HG03025 (cell line): ENCODE data around the gene DARS1.
"Not testable (repeated sequence)": the region's sequence is repeated elsewhere in the genome, so short reads cannot be mapped to it uniquely, and the experiment has no call there.

Experiments used
- ATAC-seq: cut with Tn5 transposase; IDR thresholded peaks from one replicate; pipeline ENCODE4 v1.9.1; 2021; ENCODE audit warnings: mild to moderate bottlenecking, moderate library complexity; ENCODE audit not compliant: unreplicated experiment, low FRiP score

The DARS1 gene

DNA sequence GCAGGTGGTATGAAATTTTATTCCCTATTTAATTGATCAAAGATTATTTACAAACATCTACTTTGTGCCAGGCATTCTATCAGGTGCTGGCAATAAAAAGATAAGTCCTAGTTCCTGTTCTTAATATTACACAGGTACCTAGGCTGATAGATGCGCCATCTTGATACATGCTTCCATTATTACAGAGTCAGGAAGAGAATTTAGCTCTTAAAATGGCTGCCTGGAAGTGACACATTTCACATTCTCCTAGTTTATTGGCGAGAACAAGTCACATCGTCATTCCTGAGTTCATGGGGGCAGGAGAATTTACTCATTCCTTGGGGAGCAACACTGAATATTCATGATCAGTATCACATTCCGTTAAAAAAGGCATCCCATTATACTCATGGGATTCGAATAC, 1.1 kb upstream of the DARS1 start:
- no peak for ATAC-seq

DNA sequence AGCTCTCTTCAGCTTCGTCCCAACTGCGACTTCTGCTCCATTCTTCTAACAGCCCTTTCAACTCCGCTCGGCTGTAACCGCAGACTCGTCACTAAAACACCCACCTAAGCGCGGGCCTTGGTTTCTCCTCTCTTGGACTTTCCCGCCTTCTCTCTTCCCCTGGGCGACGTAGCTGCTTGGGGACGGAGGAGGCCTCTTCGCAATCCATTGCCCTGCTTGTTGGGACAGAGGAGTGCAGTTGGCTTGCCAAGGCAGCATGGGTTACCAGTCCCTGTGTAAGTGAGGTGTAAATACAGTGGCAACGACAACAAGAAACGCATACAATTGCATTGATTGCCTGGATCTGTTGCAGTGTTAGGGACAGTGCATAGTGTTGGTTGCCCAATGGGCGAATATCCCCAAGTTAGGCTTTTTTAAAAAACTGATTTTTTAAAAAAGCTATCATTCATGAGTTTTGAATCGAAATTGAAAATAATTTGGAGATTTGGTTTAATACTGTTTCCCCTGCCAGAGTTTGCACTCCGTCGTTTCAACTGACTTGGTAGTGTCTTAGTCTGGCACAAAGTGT, 484 bp upstream of the DARS1 start:
- peak; percentile 55 for ATAC-seq

DNA sequence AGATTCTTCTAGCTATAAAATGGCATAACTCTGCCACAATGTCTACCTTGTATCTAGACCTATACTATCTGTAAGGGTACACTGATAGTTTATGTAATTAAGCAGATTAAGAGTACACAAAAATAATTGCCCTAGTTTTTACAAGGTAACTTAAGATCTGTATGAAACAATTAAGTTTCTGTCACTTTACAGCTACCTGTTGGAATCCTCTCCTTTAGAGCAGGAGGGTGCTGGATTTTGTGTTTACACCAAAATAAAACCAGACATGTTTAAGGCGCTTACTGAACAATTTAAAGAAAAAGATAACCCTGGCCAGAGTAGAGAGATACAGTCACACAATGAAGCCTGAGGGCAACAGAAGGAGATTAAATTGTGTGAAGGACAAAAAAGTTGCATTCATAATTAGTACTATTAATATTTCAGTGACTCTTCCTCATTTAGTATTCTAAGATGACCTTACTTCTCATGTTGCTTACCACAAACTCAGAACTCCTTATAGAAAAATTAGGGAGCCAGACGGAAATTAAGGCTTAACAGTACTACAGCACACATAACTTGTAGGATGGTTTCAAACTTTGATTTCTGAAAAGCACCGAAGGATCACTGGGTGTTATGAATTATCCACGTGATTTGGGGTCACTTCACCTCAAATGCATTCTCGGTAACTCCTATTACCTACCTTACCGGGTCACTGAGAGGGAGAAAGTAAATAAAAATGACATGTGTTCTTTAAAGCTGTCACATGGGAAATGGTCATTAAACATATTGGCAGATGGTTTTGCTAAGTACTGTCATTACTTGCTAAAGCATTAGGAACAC, 1.0 kb downstream of the DARS1 start:
- ATAC-seq: peak; percentile 11

DNA sequence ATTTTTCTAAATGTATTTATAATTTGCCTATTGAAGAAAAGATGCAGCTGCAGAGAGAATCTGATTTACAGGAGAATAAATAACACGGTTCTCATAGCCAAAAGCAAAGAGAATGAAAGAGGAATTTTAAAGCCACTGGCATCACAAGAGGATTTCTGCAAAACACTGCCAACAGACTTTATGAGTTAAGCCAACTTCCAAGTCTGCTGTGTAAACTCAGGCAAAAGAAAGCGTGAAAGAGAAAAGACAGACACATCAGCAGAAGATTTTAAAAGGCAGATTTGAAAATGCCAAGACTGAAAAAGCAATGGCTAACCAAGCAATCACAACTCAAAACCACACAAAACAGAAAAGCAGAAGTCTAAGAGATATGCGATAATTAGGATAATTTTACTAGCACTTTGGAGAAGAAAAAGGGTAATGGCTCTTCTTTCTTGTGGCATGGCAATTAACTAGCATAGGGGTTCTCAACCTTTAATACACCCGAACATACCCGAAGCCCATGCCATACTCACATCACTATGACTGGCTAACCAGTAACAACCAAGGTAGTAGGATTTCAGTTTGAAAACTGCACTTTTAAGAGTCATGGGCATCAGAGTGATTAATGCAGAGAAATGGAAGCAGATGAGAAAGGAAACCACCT, 4.9 kb downstream of the DARS1 start:
- no peak for ATAC-seq

DNA sequence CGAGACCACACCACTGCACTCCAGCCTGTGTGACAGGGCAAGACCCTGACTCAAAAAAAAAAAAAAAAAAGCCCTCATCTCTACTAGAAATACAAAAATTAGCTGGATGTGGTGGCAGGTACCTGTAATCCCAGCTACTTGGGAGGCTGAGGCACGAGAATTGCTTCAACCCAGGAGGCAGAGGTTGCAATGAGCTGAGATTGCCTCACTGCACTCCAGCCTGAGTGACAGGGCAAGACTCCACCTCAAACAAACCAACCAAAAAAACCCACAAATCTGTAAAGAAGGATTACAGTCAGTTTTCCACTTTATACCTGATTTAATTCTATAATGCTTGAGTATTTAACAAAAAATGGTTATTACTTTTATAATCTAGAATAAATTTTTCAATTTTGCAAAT, 9.7 kb downstream of the DARS1 start:
- no peak for ATAC-seq

DNA sequence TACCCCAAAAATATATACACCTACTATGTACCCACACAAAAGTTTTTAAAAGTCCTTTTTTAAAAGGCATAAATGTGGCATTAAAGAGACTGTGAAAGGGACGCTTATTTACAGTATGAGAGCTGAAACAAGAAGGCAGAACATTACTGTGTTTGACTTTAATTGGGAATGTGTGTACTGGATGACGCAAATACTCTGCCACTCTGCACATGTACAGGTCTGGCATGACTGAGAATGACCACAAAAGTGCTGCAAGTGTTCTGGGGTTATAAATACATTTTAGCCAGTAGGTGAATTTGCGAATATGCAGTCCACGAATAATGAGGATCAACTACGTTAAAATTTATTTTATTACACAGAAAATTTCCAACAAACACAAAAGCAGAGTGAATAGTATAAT, 11.4 kb downstream of the DARS1 start:
- no peak for ATAC-seq

DNA sequence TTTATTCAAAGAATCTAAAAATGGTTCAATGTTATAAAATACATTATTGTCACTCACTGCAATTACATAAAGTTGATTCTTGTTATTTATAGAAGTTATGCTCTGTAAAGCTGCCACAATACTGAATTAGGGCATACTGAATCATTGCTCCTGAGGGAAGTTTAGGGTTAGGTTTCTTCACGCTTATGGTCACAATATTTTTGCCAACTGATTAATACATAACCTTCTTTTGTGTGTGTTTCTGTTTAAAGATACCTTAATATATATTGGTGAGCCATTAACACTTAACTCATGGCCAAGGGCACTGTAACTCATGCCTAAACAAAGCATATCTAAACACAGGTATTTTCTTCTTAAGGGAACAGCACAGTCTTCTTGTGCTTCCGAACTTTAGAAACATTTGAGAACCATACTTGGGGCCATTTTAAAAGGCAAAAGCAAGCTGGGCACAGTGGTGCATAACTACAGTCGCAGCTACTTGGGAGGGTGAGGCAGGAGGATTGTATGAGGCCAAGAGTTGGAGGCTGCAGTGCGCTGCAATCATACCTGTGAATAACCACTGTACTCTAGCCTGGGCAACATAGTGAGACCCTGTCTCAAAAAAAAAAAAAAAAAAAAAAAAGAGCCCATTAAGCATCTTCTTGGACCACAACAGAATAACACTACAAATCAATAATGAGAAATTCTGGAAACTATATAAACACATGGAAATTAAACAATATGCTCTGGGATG, 15.6 kb downstream of the DARS1 start:
- no peak for ATAC-seq

DNA sequence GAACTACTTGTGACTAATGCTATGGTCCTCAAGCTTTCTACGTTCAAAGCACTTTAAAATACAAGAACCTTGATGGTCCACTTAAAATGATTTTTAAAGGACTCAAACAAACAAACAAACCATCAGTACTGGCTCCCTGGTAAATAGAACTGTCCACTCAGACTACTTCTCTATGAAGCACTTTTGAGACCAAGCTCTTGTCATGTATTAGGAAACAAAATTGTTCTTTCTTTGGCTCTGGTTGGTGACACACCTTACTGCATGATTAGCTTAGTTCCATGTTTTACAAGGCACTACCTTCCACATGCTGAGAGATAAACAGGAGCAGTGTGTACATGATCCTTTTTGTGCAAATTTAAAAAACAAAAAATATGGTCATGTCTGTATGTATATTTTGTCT, 19.7 kb downstream of the DARS1 start:
- ATAC-seq: no peak

DNA sequence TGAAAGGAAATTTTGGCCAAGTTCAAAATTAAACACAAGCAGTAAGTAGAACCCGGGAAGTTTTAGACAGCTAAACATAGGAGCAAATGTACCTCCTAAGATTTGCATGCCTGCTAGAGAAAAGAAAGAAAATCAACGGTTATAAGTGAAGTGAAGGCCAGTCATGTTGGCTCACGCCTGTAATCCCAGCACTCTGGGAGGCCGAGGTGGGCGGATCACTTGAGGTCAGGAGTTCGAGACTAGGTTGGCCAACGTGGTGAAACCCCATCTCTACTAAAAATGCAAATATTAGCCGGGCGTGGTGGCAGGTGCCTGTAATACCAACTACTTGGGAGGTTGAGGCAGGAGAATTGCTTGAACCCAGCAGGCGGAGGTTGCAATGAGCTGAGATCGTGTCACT, 21.0 kb downstream of the DARS1 start:
- not testable (repeated sequence) for ATAC-seq

DNA sequence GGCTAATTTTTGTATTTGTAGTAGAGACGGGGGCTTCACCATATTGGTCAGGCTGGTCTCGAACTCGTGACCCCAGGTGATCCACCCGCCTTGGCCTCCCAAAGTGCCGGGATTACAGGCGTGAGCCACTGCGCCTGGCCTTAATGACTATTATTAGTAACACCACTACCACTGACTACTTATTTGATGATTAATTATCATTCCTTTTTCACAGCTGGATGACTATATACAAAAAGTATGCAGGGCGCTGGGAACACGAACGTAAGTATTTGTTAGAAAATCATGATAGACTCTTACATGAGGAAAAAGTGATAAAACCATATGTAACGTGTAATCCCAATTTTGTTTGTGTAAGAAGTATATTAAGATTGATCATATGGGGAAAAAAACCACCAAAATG, 21.6 kb downstream of the DARS1 start:
- no peak for ATAC-seq

DNA sequence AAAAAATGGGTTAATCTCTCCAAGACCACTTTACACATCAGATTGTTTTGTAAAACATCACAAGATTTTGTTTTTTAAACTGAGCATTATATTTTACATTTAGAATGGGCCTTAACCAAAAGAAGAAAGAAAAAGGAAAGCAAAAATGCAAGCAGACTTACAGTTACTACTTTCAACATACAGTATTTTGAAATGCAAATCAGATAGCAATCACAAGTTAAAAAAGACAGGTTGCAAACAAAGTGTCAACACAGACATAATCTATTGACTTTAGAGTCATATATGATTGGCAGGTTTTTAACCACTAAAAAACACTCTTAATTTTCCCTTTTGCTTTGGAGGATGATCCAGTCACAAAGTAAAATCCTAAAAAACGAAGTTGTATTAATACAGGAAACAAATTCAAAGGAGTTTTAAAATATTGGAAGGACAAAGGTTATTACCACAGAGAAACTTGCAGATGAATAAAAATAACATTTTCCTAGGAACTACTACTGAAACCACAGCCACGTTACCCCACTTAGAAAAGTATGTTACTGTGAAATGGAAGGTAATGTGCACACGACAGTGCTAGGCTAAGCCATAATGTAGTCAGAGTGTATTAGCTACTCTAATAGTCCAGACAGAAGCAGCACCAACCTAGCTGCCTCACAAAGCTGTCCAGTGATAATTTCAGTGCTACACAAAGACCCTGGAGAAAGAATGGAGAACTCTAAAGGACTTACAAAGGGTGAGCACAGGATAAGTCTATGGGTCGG, 22.9 kb downstream of the DARS1 start:
- ATAC-seq: no peak

DNA sequence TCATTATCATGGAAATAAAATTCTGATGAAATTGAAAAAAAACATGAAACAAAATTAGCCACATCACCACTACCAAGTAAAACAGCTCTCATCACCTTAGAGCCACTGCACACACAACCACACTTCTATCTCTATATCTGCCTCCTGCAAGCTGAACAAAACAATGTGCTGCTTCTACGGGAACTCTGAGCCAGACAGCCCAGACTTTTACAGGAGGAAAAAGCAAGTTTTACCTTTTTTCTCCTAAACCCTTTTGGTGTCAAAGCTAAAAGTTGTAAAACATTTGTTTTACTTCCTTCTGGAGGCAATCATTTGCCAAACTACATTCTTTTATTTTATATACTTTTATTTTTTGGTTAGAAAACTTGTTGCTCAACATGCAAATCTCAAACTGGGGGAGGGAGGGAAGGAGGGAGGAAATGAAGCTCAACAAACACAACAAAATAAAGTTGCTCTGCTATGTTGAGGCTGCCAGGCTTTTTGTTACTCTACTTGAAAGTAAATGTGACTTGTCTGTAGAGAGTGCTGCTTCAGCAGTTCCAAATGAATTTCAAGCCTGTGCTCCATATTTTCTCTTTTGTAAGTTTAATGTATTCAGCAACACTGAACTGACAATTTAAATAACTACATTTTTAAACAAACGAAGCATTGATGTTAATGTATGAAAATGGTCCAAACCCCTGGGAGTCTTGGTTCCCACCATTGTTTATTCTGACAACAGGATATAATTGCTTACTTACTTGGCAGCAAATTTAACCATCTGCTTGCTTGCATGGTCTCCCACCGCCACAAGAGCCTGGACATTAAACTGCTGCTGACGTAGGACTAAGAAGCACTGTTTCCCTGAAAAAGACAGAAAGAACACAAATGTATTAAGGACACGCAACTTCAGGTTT, 24.5 kb downstream of the DARS1 start:
- ATAC-seq: no peak

DNA sequence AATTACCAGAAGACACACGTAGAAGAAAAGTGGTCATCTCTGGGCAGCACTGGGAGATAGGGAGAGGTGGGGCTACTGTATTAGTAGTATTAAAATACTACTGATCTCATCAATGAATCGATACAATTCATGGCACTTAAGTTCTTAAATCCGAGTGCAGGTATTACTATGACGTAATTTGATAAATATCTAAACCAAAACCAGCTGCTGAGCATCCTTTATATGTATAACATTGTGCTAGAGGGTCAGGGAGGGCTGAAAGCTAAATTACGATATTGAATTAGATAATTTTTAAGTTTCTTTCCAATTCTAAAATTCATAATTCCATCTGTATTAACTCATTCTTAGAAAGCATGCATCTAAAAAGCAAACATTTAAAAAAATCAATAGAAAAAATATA, 25.3 kb downstream of the DARS1 start:
- no peak for ATAC-seq

DNA sequence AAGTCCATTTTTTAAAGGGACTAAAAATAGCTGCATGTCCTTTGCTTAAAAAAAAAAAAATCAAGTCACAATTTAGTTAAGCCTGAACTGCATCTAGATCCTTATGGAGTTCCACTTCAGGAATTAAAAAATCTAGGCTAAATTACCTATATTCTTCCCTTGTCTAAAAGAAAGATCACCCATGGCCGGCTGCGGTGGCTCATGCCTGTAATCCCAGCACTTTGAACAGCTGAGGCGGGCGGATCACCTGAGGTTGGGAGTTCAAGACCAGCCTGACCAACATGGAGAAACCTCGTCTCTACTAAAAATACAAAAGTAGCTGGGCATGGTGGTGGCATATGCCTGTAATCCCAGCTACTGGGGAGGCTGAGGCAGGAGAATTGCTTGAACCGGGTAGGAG, 26.5 kb downstream of the DARS1 start:
- ATAC-seq: not testable (repeated sequence)

DNA sequence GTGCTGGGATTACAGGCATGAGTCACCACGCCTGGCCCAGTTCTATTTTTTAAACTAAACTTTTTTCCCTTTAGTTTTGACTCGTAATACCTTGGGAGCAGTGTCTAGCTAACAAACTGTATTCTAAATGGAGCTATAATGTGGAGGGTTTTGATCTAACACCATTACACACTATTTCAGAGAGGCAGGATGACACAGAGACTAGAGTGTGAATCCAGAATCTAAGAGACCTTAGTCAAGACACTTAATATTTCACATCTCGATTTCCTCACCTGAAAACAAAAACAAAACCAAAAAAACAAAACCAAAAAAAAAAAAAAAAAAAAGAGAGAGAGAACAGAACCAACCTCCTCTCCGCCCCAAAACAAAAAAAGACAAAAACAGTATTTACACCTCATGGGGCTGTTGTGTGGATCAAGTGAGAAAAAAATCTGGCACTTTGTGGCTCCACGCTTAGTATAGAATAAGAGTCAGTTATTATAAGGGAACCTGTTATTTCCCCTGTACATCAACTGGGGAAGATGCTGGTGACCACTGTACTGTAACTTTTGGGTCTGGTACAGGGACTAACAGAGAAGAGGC, 31.3 kb downstream of the DARS1 start:
- no peak for ATAC-seq

DNA sequence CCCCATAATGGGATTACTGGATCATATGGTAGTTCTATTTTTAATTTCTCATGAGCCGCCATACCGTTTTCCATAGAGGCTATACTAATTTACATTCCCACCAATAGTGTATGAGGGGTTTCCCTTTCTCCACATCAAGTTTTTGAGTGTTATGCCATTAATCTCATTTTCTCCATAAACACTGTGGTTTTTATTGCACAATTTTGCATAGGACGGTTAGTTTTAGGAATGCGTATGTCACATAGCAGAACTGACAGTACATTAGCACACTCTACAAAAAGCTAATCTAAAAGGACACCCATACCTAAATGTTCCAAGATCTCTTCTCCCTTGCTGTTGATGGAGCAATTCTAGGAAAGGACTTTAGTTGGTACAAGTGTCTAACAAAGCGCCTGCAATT, 32.5 kb downstream of the DARS1 start:
- no peak for ATAC-seq

DNA sequence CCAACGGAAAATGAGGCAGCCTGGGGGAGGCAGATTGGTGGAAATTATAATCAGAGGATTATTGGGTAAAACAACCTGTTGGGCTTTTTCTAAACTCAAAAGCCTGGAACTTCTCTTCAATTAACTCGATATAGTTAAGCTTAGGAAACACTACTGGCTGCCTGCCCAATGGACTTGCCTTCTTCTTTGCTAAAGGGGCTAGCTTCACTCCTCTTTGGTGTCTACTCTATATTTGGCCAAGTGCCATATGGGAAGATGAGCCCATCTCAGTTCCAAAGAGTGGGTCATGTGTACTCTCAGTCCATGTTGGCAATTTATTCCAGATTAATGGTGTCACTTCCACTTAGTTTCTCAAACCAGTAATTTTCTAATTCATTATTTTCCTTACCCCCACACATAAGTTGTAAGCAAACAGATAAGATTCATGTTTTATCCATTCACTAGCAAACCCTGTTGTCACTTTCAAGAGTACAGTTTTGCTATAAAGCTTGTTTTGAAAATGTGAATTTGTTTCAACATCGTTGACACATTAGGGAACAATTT, 34.3 kb downstream of the DARS1 start:
- no peak for ATAC-seq

DNA sequence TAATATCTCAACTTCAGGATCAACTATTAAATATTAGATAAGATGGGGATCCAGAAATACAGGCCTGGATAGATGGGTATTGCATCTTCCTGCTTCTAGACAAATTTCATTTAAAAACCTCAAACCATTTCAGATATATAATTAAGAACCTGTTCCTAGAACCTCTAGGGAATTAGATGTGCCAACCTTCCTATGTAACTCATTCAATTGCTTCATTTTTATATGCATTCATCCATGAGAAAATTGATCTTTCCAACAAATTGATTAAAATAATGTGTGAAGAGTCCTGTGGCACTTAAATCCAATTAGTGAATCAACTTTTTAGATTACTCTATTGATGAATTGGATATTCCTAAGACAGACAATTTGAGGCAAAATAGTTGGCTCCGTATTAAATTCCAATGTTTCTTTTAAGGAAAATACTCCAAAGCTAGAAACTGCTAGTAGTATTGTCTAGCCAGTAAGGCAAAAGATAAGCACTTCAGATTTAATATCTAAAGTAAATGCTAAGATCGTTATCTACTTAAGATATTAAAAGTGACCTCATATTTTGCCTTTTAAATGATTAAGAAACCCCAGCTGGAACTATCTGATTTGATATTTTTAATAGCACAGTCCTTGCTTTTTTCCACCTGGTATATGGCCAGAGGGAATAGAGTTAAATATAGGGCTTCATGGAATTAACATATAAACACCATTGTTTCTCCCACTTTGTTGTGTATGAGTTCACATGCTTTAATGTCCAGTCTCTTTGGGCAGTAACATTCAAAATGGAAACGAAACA, 35.8 kb downstream of the DARS1 start:
- no peak for ATAC-seq
